Pancreas (tissue), 10 donors: ENCODE results near the gene HS3ST6. TPM values are rescaled to one million over a fixed set of nuclear protein-coding genes. Genes with fewer than 3 reads are reported as not detected.

Experiments
- ATAC-seq, 4 donors: fragments of 200-7000 bp; cut with Tn5 transposase; one replicate each; pipeline versions ENCODE4 v1.8.0 to v1.9.1; 2020; ENCODE audit warnings: mild to moderate bottlenecking in 4 of 4, moderate library complexity in 4 of 4
- DNase-seq, 6 donors: peaks; one replicate each; pipeline ENCODE4 v3.0.0-alpha.2; 2020
- FAIRE-seq: peaks from 2 replicates; lab custom pipeline; 2012; peaks lifted over from hg19 to GRCh38; lab: Jason Lieb, UNC
- H3K27ac ChIP-seq, 4 donors: fragments of 200-600 bp; sonication (generic); 1 replicate in 3 of 4; 2 replicates in 1 of 4; pipeline versions ENCODE4 v1.5.0 to v1.8.0; 2020
- H3K27me3 ChIP-seq, 4 donors: fragments of 200-600 bp; one replicate each; pipeline ENCODE4 v1.8.0; 2021
- H3K36me3 ChIP-seq, 3 donors: fragments of 200-600 bp; sonication (generic) in 1 of 3; one replicate each; pipeline versions ENCODE4 v1.5.0 to v1.8.0; 2020 to 2021
- H3K4me1 ChIP-seq, 3 donors: fragments of 200-600 bp; one replicate each; pipeline ENCODE4 v1.8.0; 2021
- H3K4me3 ChIP-seq, 4 donors: fragments of 200-600 bp; sonication (generic) in 2 of 4; one replicate each; pipeline versions ENCODE4 v1.5.0 to v1.8.0; 2020 to 2021
- H3K9me3 ChIP-seq, 4 donors: fragments of 200-600 bp; one replicate each; pipeline ENCODE4 v1.8.0; 2021
- CTCF ChIP-seq, 4 donors: fragments of 200-600 bp; sonication (generic) in 3 of 4; IDR thresholded peaks; one replicate each; pipeline versions ENCODE4 v1.5.0 to v1.8.0; 2021; ENCODE audit warnings: antibody characterized with exemption in 4 of 4
- WGBS, 2 donors: extraction: QIAGEN DNeasy Blood & Tissue Kit; methylation state at CpG; one replicate each; pipeline ENCODE4 v1.1.7; 2013; 5-methylcytosine and 5-hydroxymethylcytosine counted together
- intact Hi-C, 3 donors: fragments of 100-400 bp; cut with DNase I; formaldehyde crosslinking; loops; one replicate each; pipeline versions ENCODE4 v1.11.1 to v1.14.2; 2022
- polyA plus RNA-seq, 2 donors: library from polyadenylated mRNA; stranded (reverse); fragments of 200-250 nt; gene quantifications; one replicate each; pipeline ENCODE4 v1.2.3, GENCODE V29; 2013
- total RNA-seq, 6 donors: library from RNA; stranded (reverse); fragmentation: NEBNext Ultra II Directional in 4 of 6; extraction: Animal tissue kit (Norgen Biotek cat#: 25700) in 4 of 6; gene quantifications; one replicate each; pipeline versions ENCODE4 v1.2.1 to v1.2.4, GENCODE V29; 2021 to 2023
- donor health status: healthy with polysubstance abuse.
- donor health status: DM: no; HTN: no; CAD: no; lungs with moderate emphysema.
- donor health status: DM: no; HTN: no; CAD: no.
- donor health status: control.
- donor health status: control.
- donor health status: Bipolar disorder and iron deficiency.
- donor health status: DM: yes; HTN: yes; CAD: no.
- donor health status: DM: no; HTN: no; CAD: no.
- donor health status: DM: no; HTN: no; CAD: no.
- donor health status: DM: yes; HTN: yes; CAD: no.

Gene HS3ST6
- total and polyA plus RNA-seq, 8 donors: 0.11 TPM; not detected in 7

DNA sequence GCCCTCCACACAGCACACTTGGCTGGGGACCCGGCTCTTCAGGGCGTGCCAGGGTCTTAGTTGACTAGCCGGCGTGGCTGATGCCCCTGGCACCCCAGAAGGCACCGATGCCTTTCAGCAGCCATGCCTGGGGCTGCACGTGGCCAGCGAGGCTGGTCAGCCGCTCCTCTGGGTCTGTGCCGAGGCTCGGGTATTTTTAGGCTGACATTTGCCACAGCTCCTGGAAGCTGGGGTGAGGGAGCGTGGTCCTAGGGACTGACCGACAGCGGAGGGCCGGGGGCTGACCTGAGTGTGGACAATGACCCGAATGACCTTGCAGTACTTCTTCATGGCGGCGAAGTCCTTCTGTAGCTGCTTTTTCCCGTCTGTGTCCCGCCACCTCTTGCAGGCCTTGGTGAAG is 32.3 kb upstream of the HS3ST6 start:
- Histone ChIP-seq H3K4me1 (peaks cover 0 to 7% (median 0%) of the 10 kb centered on the region in 3 donors), H3K9me3 (no peaks in the 10 kb centered on the region), H3K36me3 (no peaks in the 10 kb centered on the region), H3K27me3 (no peaks in the 10 kb centered on the region), H3K4me3 (no peak overlapping the region), H3K27ac (no peak overlapping the region)
- WGBS, 2 donors: 88 to 90% methylated on average over 19 of the region's 19 CpGs
- FAIRE-seq (no peak), DNase-seq (no peak), ATAC-seq (no peak)
- no peak for TF ChIP-seq CTCF (IDR thresholded peaks at IDR 0.05)
- intact Hi-C loops: no loop called here

GRCh38 chr16:1950047-1950446 is 31.8 kb upstream of the HS3ST6 start:
- ATAC-seq: no peak
- DNase-seq: peak in 1 of 6 donors; percentile 13
- Histone ChIP-seq H3K27ac (no peak overlapping the region), H3K4me1 (peaks cover 0 to 7% (median 0%) of the 10 kb centered on the region in 3 donors), H3K4me3 (no peak overlapping the region), H3K27me3 (no peaks in the 10 kb centered on the region), H3K9me3 (no peaks in the 10 kb centered on the region), H3K36me3 (no peaks in the 10 kb centered on the region)
- intact Hi-C loops: no loop called here
- no peak for TF ChIP-seq CTCF (IDR thresholded peaks at IDR 0.05)
- FAIRE-seq: no peak
- 78 to 80% methylated on average over 6 to 7 of the region's 7 CpGs for WGBS, 2 donors

GRCh38 chr16:1949507-1949906 is 31.3 kb upstream of the HS3ST6 start:
- intact Hi-C loops: no loop called here
- no peak for ATAC-seq
- WGBS, 2 donors: 92 to 94% methylated on average over 10 to 11 of the region's 11 CpGs

GRCh38 chr16:1947369-1947670 is 29.1 kb upstream of the HS3ST6 start:
- ATAC-seq (no peak), DNase-seq (no peak), FAIRE-seq (no peak)
- H3K4me3 ChIP-seq: no peak overlapping the region
- no peaks in the 10 kb centered on the region for H3K36me3 ChIP-seq
- H3K27me3 ChIP-seq: no peaks in the 10 kb centered on the region
- H3K4me1 ChIP-seq: no peaks in the 10 kb centered on the region
- WGBS, 2 donors: 89 to 90% methylated on average over 9 of the region's 9 CpGs
- H3K9me3 ChIP-seq: no peaks in the 10 kb centered on the region
- intact Hi-C loops: no loop called here
- H3K27ac ChIP-seq: no peak overlapping the region
- TF ChIP-seq CTCF (IDR thresholded peaks at IDR 0.05): no peak

More at GRCh38 chr16:1949507-1949906, 31.3 kb upstream of the HS3ST6 start:
- Histone ChIP-seq H3K27ac (no peak overlapping the region), H3K9me3 (no peaks in the 10 kb centered on the region), H3K36me3 (no peaks in the 10 kb centered on the region), H3K4me3 (no peak overlapping the region), H3K27me3 (no peaks in the 10 kb centered on the region), H3K4me1 (peaks cover 0 to 5% (median 0%) of the 10 kb centered on the region in 3 donors)
- FAIRE-seq (no peak), DNase-seq (no peak)
- no peak for TF ChIP-seq CTCF (IDR thresholded peaks at IDR 0.05)

GRCh38 chr16:1946495-1947368 is 28.5 kb upstream of the HS3ST6 start:
- TF ChIP-seq CTCF (IDR thresholded peaks at IDR 0.05): no peak
- Histone ChIP-seq H3K27ac (no peak overlapping the region), H3K9me3 (no peaks in the 10 kb centered on the region), H3K36me3 (no peaks in the 10 kb centered on the region), H3K4me1 (no peaks in the 10 kb centered on the region), H3K27me3 (no peaks in the 10 kb centered on the region), H3K4me3 (no peak overlapping the region)
- FAIRE-seq (no peak), ATAC-seq (no peak), DNase-seq (peak in 1 of 6 donors; percentile 22)
- WGBS, 2 donors: 90% methylated on average over 38 of the region's 38 CpGs
- intact Hi-C loops: no loop called here
